GM18868 (cell line): ENCODE results near the gene EHD4.
A peak's percentile ranks its signal among the peaks of the same experiment; 100 is the strongest.

Experiments used
- ATAC-seq: cut with Tn5 transposase; IDR thresholded peaks from one replicate; pipeline ENCODE4 v1.9.1; 2021; ENCODE audit warnings: mild to moderate bottlenecking, moderate library complexity; ENCODE audit not compliant: unreplicated experiment

EHD4 gene

DNA sequence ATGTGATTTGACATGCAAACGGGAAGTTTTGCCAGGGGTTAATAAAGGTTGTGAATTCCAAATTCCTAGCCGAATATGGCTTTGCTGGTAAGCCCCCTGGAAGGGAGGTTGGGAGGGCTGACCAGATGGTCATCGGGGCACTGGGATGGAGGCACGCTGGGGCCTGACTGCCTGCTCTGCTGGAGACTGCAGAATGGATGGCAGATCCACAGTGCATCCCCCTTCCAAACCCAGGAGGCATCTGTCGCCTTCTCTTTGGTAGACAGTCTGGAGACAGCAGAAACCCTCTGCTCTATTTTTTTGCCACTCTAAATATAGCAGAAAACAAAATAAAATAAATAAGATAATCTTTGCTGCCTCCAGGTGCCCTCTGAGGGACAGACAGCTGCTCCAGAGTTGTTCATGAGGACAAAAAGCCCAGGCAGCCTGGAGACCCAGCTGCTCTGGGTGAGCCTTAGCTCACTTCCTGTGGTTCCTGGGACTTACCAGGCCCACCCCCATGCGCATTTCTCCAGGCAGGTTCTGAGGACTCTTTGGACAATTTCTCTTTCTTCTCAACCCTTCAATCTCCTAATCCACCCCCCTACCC, 72.4 kb downstream of the EHD4 start:
- no peak for ATAC-seq

DNA sequence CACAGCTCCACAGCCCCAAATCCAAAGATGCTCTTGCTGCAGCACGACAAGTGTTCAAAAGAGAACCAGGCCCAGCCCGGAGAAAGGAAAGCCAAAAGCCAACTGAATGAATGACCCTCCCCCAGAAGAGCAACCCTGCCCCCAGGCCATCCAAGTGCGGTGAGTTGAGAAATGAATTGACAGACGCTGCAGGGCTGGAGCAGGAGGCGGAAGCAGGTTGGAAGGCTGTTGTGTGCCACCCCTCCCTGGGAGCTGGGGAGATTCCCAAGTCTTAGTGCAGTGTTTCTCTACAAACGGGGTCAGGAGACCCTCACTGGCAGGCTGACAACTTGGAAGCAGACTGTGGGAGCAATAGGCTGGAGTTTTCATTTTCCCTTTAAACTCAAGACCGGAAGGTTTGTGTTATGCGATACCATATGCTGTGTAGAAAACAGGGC, 75.0 kb downstream of the EHD4 start:
- no peak for ATAC-seq

DNA sequence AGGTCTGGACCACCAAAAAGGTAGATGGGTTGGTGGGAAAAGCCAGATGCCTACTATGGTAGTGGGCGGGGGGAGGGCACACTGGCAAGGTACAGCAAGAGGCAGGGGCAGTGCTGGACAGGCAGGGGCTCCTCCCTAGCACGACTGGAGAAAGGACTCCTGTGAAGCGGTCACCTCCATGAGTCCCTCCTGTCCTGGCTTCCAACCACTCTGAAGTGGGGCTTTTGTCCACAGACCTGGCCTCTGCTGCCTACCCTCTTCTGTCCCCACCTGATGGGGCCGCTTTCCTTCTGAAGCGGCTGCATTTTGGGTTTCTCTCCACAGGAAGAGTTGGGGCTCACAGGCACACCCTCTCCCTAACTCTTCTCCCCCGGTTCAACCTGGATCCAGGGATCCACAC, 75.8 kb downstream of the EHD4 start:
- ATAC-seq = no peak

DNA sequence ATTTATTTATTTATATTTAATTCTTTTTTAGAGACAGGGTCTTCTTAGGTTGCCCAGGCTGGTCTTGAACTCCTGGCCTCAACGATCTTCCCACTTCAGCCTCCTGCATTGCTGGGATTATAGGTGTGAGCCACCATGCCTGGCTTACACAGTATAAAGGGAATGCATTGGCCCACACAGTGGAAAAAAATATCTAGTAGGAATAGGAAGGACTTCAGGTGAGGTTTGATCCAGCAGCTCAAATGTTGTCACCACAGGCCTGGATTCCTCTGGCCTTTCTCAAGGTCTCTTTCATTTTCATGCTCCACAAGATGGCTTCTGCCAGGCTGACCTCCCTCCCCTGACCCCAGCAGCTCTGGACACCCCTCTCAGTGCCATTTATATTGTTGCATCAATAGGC, 76.4 kb downstream of the EHD4 start:
- no peak for ATAC-seq

DNA sequence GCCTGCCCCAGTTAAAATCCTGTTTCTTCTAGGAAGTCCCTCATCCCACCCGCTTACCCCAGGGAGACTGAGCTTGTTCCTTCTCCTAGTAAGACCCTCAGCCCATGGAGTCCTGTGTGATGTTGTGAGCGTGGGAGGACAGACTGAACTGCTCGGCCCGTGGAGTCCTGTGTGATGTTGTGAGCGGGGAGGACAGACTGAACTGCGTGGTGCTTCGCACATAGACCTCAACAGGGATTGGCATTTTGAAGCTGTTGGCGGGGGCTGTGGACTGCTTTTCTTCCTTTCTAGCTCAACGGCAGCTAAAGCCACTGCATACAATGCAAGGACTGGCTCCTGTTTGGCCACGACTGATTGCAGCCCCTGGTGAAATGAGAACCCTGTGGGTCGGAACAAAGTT, 76.9 kb downstream of the EHD4 start:
- ATAC-seq = no peak

DNA sequence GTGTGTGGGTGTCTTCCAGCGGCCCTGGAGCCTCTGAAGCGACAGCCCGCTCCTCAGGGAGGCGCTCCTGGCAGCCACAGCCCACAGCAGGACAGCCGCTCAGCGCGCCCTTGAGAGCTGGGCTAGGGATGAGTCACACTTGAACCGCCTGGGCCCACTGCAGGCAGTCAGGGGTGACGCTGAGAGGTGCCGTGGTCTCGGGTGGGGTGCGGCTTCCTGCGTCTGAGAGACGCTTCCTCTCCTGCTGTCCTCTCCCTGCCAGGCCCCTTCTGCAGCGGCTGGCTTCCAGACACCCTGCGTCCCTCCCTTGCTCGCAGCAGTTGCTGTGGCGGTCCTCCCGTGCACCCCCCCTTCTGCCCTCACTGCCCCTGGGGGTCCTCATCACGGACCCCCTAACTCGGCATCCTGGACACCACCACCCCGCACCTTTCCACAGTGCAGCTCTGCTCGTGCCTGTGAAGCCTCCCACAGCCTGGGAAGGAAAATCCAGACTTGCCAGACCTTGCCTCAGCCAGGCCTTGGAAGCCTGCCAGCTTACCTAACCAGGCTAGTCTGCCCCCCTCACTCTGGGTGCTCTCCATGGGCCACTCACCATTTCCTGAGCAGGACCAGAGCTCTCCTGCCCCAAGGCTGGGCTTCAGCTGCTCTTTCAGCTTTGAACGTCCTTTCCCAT, 77.4 kb downstream of the EHD4 start:
- ATAC-seq = peak; percentile 87

DNA sequence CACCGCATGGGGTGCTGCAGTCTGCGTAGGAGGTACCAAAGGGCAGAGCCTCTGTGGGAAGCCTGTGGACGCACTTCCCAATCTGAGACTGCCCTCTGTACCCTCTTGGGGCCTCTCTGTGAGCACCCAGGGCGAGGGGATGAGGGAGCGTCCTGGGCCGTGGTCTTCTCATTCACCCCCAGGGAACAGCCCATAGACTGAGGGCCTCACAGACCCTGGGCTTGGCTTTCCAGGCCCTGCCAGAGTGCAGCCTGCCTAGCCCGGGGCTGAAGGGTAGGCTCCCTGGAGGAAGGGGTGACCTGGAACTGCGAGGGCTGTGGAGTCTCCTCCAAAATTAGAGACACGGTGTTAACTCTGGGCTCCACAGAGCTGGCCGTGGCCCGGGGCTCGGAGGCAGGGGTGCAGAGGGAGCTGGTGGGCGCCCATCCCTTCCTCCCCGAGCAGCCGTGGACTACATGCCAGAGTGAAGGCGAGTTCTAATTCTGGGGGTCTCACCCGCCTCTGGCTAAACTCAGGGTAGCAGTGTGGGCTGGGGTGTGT, 78.0 kb downstream of the EHD4 start:
- ATAC-seq = peak; percentile 5

DNA sequence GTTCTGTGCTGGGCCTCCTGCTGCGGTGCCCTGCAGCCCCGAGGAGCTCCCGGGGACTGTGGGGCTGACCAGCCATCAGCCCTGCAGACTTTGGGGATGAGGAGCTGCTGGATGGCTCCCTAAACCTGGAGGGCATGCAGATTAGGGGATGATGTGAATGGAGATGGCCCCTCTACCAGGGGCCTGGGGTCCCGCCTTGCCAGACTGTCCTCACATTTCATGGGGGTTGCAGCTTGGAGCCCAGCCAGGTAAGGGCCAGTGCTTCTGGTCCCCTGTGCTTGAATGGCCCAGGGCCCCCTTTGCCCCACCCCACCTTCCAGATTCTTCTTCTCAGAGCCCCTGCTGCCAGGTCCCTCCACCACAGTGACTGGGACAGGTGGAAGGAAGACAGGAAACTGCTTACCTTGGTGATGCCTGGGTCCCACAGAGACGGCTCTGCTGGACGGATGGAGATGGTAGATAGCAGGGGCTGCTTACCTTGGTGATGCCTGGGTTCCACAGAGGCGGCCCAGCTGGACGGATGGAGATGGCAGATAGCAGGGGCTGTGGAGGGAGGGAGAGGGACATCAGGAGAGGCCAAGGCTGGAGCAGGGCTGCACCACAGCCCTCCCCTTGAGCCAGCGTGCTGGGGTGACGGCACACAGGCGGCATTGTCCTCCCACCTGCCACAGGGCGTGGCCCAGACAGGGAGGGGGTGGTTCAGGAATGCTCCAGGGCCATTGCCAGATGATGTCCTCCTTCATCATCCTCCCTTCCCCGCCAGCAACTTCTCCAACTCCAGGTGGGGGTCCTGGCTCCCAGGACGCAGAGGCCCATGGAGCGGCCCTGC, 78.7 kb downstream of the EHD4 start, which contains the start of gene SPTBN5:
SPTBN5 (minus strand) TSS at position 632 of the 829 bp plus-strand sequence; CDS start at position 76, 556 bp downstream.
- no peak for ATAC-seq

DNA sequence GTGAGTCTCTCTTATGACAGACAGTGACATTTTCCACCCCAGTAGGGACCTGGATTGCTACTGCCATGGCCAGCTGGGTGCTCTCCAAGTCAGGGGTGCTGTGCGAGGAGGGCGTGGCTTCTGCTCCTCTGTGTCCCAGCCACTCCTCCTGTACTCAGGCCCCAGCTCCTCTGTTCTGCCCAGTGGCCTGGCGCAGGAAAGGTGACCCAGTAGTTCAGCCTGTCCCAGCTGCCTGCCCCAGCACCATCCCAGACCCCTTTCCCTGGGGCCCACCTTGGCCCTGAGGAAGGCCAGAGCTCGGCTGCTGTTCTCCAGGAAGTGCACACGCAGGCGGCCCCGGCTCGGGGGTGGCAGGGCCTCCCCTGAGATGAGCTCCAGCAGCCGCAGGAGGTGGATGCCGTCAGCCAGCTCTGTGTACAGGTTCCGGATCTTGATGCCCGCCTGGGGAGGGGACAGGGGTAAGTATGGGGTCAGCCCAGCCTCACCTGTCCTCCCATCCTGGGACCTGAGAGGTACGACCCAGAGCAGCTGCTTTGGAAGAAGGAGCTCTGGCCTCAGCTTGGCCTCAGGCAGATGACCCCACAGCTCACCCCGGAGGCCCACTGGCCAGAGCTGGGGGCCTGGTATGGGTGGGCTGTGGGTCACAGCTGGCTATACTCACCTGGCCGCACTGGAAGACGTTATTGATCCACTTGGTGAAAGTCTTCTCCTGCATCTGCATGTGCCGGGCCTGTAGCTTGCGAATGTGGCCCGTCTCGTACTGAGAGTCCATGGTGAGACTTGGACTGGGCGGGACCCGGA, 79.5 kb downstream of the EHD4 start:
- ATAC-seq = no peak

DNA sequence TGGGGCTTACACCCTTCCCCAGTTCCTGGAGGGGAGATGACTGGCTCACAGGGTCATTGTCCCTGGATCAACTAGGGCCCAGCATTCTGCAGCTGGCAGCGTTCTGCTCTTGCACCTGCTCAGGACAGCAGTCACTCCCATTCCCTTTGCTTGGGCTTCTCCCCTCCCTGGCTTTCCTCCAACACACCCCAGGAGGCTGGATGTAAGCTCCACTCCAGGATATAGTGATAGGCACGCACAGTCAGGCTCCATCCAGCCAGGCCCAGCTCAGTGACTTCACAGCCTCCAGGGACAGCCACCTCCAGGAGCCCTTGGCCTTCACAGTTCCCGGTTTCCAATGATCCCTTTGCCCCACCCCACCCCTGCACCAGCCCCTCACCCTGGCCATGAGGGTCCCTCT, 80.4 kb downstream of the EHD4 start:
- no peak for ATAC-seq

DNA sequence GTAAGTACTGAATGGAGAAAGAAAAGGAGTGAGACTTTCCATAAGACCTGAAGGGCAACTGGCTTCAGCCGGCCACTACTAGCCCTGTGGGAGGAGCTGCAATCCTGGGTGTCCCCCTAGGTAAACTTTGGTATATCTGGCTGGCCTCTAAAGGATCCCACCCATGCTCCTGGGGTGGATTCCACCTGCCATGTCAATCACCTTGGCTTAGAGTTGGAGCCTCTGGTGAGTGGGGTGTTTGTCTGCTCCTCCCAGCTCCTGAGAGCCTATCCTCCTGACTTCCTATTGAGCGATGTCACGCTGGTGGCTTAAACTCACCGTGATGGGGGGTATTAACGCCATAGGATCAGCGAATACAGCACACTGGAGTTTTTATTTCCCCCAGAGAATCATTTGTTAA, 81.1 kb downstream of the EHD4 start:
- no peak for ATAC-seq

DNA sequence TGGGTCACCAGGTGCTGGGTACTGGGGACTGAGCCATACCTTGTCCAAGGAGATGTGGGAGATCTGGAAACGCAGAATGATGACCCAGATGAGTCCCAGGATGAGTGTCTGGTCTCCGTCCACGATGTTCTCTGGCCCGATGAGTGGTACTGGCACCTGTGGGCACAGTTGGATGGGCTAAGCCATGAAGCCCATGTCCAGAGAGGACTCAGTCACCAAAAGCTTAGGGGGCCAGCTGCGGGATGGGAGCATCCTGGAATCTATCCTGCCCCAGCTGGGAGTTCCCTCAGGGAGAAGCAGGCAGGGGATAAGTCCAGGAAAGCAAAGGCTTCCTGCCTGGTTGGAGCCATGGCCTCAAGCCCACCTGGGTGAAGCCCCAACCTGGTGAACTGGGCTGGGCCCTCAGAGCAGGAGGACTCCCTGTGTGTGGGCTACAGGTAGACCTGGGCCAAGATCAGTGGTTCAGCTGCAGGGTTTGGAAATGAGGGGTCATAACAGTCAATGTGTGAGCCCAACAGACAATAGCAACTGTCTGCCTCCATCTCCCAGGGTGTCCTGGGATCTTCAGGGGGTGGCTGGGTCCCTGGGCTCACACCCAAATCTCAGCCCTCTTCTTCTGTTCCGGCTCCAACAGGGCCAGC, 82.2 kb downstream of the EHD4 start:
- ATAC-seq = no peak

DNA sequence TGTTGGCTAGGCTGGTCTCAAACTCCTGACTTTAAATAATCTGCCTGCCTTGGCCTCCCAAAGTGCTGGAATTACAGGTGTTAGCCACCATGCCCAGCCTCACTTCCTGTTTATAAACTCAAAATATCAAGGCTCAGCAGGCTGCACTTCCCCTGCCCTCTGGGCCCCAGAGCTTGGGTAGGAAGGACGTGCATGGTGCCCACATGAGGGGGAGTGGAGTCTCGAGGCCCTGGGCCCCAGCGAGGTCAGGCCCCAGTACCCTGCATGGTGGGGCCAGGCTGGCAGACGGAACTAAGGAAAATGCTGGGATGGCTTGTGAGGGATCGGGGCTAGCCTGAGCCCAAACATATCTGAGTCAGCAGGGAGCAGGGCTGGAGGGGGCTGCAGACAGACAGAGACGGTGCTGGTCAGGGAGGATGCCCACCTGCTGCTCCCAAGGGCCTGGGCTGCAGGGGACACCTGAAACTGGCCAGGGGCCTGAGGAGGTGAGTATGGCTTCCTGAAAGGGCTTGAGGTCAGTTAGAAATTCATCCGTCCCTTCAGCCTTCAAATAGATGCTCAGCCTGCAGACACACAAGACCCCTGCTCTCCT, 83.6 kb downstream of the EHD4 start:
- no peak for ATAC-seq

DNA sequence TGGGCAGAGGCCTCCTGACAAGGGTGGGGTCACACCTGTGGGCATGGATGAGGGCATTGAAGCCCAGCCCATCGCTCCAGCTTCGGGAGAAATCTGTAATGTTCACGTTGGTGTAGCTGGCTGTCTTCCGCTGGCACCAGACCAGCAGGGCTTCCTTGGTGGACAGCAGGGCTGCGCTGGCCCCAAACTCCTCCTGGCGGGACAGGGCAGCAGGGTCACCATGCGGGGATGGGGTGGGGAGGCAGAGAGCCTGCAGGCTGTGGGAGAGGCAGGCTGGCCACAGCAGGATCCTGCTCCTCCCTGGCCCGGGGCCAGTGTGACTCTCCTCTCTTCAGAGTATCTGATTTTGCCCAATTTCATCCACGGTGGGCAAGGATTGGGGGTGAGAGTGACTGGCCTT, 84.5 kb downstream of the EHD4 start:
- no peak for ATAC-seq

DNA sequence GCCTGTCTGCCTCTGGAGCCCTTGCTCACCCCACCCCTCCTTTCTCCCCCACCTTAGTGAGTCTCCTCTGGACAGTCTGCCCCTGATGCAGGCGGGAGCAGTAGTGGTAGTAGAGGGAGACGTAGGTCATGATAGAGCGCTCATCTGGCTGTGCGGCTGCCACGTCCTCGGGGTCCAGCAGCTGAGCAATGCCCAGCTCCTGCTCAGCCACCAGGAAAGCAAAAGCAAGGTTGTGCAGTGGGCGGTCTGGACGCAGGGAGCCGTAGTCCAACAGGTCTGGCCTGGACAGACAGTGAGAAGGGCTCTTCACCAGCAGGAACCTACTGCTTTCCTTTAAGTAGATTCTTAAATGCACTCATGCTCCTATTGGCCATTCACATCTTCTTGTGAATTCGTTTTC, 85.2 kb downstream of the EHD4 start:
- ATAC-seq = no peak

DNA sequence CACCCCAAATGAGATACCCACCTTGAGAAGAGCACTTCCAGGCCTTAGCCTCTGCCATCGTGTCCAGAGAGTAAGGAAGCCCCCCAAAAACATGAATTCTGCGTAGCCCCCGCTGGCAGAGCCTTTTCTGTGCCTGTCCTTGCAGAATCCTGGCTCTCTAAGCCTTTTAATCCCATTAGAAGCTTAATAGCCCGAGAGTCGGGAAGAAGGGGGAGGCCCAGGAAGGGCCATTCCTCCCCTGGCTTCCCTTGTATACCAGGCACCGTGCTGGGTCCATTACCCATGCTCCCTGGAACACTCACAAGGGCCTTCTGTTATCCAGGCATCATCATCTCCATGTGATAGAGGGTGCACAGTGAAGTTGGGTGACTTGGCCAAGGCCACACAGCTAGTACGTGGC, 85.6 kb downstream of the EHD4 start:
- no peak for ATAC-seq

DNA sequence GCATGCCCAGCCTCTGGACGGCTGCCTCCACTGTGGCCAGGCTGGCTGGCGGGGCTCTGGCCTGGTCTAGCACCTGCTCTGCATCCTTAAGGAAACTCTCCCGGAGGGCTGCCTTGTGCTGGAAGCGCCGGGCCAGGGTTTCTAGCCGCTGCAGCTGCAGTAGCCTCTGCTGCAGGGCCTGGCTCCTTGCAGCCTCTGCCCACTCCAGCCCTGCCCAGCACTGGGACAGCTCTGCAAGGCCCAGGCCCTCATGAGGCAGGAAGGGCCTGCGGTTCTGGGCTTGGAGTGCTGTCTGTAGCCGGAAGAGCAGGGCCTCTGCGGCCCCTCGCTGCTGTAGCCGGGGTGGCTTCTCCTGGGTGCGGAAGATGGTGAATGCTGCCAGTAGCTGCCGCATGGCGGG, 86.5 kb downstream of the EHD4 start:
- no peak for ATAC-seq

DNA sequence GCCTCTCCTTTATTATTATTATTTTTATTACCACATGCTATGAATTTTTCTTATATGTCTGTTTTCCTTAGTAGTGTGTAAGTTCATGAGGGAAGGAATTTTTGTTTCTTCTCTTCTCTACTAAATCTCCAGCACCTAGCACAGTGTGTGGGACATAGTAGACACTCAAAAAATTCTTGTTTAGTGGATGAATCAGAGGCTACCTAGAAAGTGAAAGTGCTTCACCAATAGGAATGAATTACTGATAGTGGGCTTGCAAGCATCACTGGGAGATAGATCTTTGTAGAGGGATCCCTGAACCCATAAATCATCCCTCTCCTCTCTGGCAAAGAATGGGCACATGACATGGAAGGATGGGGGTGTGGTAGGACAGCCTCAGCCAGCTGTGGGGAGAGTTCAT, 87.0 kb downstream of the EHD4 start:
- no peak for ATAC-seq

DNA sequence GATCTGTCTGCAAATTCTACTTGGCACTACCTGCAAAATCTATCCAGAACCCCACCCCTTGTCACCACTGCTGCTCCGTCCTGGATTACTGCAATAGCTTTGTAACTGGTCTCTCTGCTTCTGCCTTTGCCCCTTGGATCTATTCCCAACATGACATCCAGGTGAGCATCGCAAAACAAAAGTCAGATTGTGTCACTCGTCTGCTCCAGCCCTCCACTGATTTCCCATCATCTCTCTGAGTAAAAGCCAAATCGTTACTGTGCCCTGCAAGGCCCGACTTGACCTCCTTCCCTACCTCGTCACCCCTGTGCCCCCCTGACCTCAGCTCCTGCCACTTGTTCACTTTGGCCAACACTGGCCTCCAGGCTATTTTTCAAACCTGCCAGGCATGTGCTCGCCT, 87.9 kb downstream of the EHD4 start:
- no peak for ATAC-seq

DNA sequence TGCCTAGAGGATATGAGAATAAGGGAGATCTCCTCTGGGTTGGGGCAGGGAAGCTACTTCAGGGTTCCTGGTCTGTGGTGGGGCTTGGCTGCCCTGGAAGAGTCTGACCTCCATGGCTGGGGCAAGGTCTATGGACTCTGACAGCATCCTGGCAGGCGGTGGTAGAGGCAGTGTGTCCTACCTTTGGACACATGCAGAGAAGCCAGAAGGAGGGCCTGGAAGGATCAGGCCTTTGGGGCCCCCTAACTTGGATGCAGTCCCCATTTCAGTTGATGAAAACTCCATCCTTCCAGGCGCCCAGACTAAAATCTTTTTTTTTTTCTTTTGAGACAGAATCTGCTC, 88.9 kb downstream of the EHD4 start:
- no peak for ATAC-seq
